GM12801 (cell line): ENCODE measurements around the gene SYNE3.

ENCODE experiments used
- CTCF ChIP-seq: IDR thresholded peaks from one replicate; pipeline ENCODE4 v1.5.1; 2011; ENCODE audit warnings: control low read depth; ENCODE audit not compliant: insufficient read length; ENCODE audit errors: extremely low read depth

SYNE3 gene

GRCh38 chr14:95525999-95526398 is 9.5 kb upstream of the SYNE3 start:
- no peak for TF ChIP-seq CTCF

GRCh38 chr14:95524706-95525512 is 8.5 kb upstream of the SYNE3 start:
- no peak for TF ChIP-seq CTCF

- no peak for TF ChIP-seq CTCF
Observed at GRCh38 chr14:95523815-95524448, 7.5 kb upstream of the SYNE3 start.

GRCh38 chr14:95523051-95523814 is 6.8 kb upstream of the SYNE3 start:
- no peak for TF ChIP-seq CTCF

- no peak for TF ChIP-seq CTCF
Observed at GRCh38 chr14:95522556-95522955, 6.1 kb upstream of the SYNE3 start.

- TF ChIP-seq CTCF = no peak
Observed at GRCh38 chr14:95522116-95522515, 5.7 kb upstream of the SYNE3 start.

- no peak for TF ChIP-seq CTCF
Observed at GRCh38 chr14:95521001-95521400, 4.6 kb upstream of the SYNE3 start.
